Mammary epithelial cell (primary cell): Measurements from ENCODE around the gene PALLD.

Experiments
- EZH2 ChIP-seq: IDR thresholded peaks from 2 replicates; pipeline ENCODE4 v1.6.1; 2012; ENCODE audit warnings: low read length, inconsistent platforms, borderline replicate concordance
- TF ChIP-seq, protein P1 (sequence below), 2 donors: IDR thresholded peaks in 1 of 2; conservative IDR thresholded peaks in 1 of 2; 2 replicates each; pipeline ENCODE4 v1.5.1; 2011 to 2012; ENCODE audit warnings: inconsistent platforms in 2 of 2, low read length in 2 of 2, mild to moderate bottlenecking in 2 of 2, control low read depth in 1 of 2, low read depth in 1 of 2; ENCODE audit not compliant: insufficient read depth in 1 of 2; ENCODE audit errors: extremely low read depth in 1 of 2

DNA sequence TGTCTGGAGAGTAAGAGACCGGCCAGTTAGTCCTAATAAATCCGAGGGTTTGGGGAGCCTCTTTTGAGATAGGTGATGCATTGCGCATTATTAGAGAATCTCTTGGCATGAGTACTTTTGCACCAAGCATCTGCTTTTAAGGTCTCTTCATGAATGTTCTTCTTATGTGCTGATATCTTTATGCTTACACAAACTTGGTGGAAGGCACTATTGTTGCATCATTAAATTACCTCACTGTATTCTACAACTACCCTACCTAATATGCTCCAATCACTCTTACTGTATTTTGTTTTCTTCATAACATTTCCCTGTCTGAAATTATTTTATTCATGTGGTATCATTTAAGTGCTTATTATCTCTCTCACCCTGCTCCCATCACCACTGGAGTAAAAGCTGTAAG, 151.6 kb downstream of the PALLD start:
- TF ChIP-seq EZH2: no peak
- TF ChIP-seq, protein P1, sequence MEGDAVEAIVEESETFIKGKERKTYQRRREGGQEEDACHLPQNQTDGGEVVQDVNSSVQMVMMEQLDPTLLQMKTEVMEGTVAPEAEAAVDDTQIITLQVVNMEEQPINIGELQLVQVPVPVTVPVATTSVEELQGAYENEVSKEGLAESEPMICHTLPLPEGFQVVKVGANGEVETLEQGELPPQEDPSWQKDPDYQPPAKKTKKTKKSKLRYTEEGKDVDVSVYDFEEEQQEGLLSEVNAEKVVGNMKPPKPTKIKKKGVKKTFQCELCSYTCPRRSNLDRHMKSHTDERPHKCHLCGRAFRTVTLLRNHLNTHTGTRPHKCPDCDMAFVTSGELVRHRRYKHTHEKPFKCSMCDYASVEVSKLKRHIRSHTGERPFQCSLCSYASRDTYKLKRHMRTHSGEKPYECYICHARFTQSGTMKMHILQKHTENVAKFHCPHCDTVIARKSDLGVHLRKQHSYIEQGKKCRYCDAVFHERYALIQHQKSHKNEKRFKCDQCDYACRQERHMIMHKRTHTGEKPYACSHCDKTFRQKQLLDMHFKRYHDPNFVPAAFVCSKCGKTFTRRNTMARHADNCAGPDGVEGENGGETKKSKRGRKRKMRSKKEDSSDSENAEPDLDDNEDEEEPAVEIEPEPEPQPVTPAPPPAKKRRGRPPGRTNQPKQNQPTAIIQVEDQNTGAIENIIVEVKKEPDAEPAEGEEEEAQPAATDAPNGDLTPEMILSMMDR (conservative IDR thresholded peaks at IDR 0.05 in 1 of 2, IDR thresholded peaks at IDR 0.05 in 1 of 2; ENCODE audit: extremely low read depth in 1 of 2, insufficient read depth in 1 of 2, low read depth in 1 of 2, low read length in 2 of 2): no peak
